Right atrium auricular region (tissue), 2 donors: ENCODE results near the gene DUS1L. TPM values are rescaled to one million over a fixed set of nuclear protein-coding genes. Genes with fewer than 3 reads are reported as not detected.

Experiments
- DNase-seq: peaks from one replicate; pipeline ENCODE4 v3.0.0-alpha.2; 2019; ENCODE audit warnings: low spot score
- H3K27ac ChIP-seq, 2 donors: fragments of 200-600 bp; sonication (generic); 1 replicate in 1 of 2; 2 replicates in 1 of 2; pipeline ENCODE4 v1.5.1; 2016 to 2019
- H3K27me3 ChIP-seq, 2 donors: fragments of 200-600 bp; sonication (generic); one replicate each; pipeline versions ENCODE4 v1.5.1 to v1.6.0; 2017 to 2019
- H3K36me3 ChIP-seq: fragments of 200-600 bp; sonication (generic); one replicate; pipeline ENCODE4 v1.5.1; 2016
- H3K4me1 ChIP-seq, 2 donors: fragments of 200-600 bp; sonication (generic); one replicate each; pipeline versions ENCODE4 v1.5.1 to v1.6.0; 2017 to 2019
- H3K4me3 ChIP-seq, 2 donors: fragments of 200-600 bp; sonication (generic); 1 replicate in 1 of 2; 2 replicates in 1 of 2; pipeline ENCODE4 v1.5.1; 2017 to 2019; ENCODE audit warnings: mild to moderate bottlenecking in 1 of 2, moderate library complexity in 1 of 2
- H3K9me3 ChIP-seq, 2 donors: fragments of 200-600 bp; sonication (generic); one replicate each; pipeline ENCODE4 v1.5.1; 2019
- total RNA-seq, 2 donors: library from RNA; depleted of rRNA; stranded (reverse); fragments of >200 nt; gene quantifications; one replicate each; pipeline ENCODE4 v1.1.0, GENCODE V29; 2016
- TF ChIP-seq, protein P1 (sequence below), 2 donors: fragments of 200-600 bp; sonication (generic); IDR thresholded peaks; one replicate each; pipeline ENCODE4 v1.5.1; 2019; ENCODE audit warnings: antibody characterized with exemption in 2 of 2

Gene DUS1L
- total RNA-seq, 2 donors from 2014 or later = 33.3 to 45.7 TPM

DNA sequence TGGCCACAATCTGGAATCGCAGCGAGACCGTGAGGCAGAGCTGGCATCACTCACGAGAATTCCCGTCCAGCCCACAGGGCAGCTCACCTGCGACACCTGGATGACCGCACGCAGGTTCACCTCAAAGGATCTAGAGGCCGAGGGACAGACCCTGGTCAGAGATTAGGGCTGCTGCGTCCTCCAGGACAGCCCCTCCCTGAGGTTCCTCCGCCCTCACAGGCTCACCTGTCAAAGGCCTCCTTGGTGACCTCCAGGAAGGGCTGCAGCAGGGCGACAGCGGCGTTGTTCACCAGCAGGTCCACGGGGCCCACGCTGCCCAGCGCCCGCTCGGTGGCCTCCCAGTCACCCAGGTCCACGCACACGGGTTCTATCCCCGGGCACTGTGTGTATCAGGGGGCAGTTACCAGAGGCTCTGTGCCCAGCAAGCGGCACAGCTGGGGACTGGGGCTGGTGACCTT lies 28.9 kb downstream of the DUS1L start:
- H3K36me3 ChIP-seq = no peaks in the 10 kb centered on the region
- H3K27me3 ChIP-seq = no peaks in the 10 kb centered on the region
- DNase-seq = no peak
- no peaks in the 10 kb centered on the region for H3K9me3 ChIP-seq
- TF ChIP-seq, protein P1, sequence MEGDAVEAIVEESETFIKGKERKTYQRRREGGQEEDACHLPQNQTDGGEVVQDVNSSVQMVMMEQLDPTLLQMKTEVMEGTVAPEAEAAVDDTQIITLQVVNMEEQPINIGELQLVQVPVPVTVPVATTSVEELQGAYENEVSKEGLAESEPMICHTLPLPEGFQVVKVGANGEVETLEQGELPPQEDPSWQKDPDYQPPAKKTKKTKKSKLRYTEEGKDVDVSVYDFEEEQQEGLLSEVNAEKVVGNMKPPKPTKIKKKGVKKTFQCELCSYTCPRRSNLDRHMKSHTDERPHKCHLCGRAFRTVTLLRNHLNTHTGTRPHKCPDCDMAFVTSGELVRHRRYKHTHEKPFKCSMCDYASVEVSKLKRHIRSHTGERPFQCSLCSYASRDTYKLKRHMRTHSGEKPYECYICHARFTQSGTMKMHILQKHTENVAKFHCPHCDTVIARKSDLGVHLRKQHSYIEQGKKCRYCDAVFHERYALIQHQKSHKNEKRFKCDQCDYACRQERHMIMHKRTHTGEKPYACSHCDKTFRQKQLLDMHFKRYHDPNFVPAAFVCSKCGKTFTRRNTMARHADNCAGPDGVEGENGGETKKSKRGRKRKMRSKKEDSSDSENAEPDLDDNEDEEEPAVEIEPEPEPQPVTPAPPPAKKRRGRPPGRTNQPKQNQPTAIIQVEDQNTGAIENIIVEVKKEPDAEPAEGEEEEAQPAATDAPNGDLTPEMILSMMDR (IDR thresholded peaks at IDR 0.05) = no peak
- H3K27ac ChIP-seq = peak overlapping the region; percentile 94 to 98
- H3K4me1 ChIP-seq = peaks cover 0 to 24% of the 10 kb centered on the region in 2 donors
- peak overlapping the region; percentile 68 to 71 for H3K4me3 ChIP-seq

DNA sequence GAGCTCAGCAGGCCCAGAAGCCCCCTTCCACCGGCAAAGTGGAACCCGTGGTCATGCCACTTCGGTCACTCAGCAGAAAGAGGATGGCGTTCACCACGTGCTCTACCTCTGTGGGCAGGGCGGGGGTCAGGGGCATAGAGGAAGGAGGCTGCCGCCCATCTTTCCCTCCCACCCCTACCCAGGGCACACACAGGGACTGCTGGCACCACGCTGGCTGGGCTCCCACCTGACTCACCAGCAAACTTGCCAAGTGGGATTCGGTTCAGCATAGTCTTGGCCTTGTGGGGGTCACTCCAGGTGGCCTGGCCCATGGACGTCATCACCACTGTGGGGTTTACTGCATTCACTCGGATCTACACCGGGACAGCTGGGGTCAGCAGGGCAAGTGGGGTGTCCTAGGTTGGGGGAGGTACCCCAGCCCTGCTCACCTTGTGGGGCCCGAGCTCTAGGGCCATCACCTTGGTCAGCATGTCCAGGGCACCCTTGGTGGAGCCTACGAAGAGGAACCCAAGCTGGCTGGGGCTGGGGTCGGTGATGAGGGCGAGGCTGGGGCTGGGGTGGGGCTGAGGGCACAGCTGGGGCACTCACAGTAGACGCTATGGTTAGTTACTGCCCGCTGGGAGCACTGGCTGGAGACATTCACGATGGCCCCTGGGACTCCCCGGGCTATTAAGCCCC lies 29.5 kb downstream of the DUS1L start:
- TF ChIP-seq, protein P1 (IDR thresholded peaks at IDR 0.05) = no peak
- no peak for DNase-seq
- H3K4me1 ChIP-seq = peaks cover 0 to 25% of the 10 kb centered on the region in 2 donors
- H3K27me3 ChIP-seq = no peaks in the 10 kb centered on the region
- peak overlapping the region; percentile 68 to 71 for H3K4me3 ChIP-seq
- no peaks in the 10 kb centered on the region for H3K9me3 ChIP-seq
- peak overlapping the region; percentile 94 to 98 for H3K27ac ChIP-seq
- no peaks in the 10 kb centered on the region for H3K36me3 ChIP-seq

DNA sequence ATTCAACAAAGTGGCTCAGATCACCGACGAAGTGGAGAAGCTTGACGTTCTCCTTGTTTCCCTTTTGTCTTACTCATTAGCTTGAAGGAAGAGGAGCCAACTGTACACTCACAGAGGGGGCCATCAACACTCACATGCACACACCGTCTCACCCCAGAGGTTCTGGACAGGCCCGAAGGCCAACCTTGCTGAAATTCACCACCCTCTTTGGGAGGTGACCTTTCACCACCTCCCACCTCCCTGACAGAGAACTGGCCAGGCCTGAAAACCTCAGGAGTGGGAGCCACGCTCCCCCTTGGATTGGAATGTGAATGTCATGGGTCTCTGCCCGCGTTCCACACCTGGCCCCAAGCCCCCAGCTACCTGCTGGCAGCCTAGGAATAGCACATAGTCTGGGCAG lies 30.1 kb downstream of the DUS1L start:
- TF ChIP-seq, protein P1 (IDR thresholded peaks at IDR 0.05) = no peak
- Histone ChIP-seq H3K9me3 (no peaks in the 10 kb centered on the region), H3K4me1 (peaks cover 0 to 31% of the 10 kb centered on the region in 2 donors), H3K36me3 (no peaks in the 10 kb centered on the region), H3K27me3 (no peaks in the 10 kb centered on the region), H3K4me3 (no peak overlapping the region), H3K27ac (no peak overlapping the region)
- no peak for DNase-seq

DNA sequence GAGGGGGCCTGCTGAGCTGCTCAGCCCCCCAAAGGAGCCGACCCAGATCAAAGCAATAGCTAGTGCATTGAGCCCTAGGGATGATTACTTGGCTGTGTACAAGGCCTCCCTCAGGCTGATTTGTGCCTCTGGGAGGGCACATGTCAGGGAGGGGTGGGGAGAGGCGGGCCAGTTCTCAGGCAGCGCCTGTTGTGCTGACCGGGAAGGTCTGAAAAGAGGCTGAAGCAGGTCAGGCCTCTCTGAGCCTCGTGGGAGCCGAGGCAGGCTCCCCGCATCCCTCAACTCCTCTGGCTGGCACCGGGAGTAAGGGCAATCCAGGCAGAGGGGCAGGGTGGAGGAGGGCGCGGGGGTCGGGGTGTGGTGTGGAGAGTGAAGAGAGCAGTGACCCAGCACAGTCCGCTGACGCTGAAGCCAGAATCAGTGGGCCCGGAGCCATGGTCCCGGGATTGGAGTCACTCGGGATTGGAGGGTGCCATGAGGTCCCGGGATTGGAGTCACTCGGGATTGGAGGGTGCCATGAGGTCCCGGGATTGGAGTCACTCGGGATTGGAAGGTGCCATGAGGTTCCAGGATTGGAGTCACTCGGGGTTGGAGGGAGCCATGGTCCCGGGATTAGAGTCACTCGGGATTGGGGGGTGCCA lies 31.1 kb downstream of the DUS1L start:
- H3K4me1 ChIP-seq = peaks cover 0 to 38% of the 10 kb centered on the region in 2 donors

DNA sequence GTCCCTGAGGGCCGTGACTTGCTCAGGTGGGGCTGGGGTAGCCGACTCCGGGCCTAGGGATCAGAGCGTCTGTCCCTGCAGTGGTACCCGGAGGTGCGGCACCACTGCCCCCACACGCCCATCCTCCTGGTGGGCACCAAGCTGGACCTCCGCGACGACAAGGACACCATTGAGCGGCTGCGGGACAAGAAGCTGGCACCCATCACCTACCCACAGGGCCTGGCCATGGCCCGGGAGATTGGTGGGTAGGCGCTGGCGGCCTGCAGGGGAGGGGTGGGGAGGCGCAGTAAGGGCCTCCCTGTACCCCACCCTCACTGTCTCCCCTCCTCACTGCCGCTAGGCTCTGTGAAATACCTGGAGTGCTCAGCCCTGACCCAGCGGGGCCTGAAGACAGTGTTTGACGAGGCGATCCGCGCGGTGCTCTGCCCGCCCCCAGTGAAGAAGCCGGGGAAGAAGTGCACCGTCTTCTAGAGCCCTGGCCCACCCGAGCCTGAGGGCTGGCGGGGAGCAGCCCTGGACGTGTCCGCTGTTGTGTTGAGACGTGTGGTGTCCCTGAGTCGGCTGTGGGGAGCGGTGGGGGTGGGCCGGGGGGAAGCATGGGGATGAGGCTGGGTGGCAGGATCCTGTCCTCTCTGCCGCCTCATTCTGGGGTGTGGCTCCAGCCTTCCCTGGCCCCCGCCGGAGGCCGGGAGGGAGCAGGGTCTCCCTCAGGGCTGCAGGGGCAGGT lies 32.1 kb downstream of the DUS1L start:
- Histone ChIP-seq H3K27ac (no peak overlapping the region), H3K4me3 (no peak overlapping the region), H3K27me3 (no peaks in the 10 kb centered on the region), H3K4me1 (peaks cover 0 to 38% of the 10 kb centered on the region in 2 donors), H3K36me3 (no peaks in the 10 kb centered on the region), H3K9me3 (no peaks in the 10 kb centered on the region)
- TF ChIP-seq, protein P1 (IDR thresholded peaks at IDR 0.05) = no peak
- no peak for DNase-seq

More for the DNA sequence above, 31.1 kb downstream of the DUS1L start:
- no peak for DNase-seq
- Histone ChIP-seq H3K27ac (no peak overlapping the region), H3K27me3 (no peaks in the 10 kb centered on the region), H3K36me3 (no peaks in the 10 kb centered on the region), H3K9me3 (no peaks in the 10 kb centered on the region), H3K4me3 (no peak overlapping the region)
- TF ChIP-seq, protein P1 (IDR thresholded peaks at IDR 0.05) = no peak
